Measurements from ENCODE around the gene TRAF2.

DNA sequence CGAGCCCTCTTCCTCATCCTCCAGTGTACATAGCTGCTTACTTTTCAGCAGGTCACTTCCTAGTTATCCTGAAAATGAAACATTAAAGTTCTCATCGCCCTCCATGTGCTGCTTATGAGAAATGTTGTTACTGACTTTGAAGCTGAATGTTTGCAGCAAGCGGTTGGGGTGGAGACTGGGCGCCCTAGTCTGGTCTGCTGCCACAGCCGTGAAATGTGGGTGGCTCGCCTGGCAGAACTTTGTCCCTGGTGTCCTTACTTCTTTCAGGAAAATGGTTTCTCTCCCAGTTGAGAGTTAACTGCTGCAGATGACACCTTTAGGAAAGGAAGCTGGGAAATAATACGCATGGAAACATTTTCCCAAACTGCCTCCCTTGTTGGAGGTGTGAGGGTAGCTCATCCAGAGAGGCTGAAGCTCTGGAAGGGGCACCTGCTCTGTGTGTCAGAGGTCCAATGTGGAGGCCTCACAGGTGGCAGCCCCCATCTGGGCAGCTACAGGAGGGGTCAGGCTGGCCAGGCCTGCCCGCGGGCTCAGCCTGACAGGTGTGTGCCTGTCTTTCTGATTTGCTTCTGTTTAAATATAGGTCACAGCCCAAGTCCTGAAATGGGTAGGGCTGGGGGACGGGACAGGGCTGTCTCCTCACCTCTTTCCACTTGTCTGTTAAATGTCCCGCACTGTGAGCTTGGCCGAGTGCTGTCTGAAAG lies 24.0 kb downstream of the TRAF2 start:
- TF ChIP-seq, protein P1, sequence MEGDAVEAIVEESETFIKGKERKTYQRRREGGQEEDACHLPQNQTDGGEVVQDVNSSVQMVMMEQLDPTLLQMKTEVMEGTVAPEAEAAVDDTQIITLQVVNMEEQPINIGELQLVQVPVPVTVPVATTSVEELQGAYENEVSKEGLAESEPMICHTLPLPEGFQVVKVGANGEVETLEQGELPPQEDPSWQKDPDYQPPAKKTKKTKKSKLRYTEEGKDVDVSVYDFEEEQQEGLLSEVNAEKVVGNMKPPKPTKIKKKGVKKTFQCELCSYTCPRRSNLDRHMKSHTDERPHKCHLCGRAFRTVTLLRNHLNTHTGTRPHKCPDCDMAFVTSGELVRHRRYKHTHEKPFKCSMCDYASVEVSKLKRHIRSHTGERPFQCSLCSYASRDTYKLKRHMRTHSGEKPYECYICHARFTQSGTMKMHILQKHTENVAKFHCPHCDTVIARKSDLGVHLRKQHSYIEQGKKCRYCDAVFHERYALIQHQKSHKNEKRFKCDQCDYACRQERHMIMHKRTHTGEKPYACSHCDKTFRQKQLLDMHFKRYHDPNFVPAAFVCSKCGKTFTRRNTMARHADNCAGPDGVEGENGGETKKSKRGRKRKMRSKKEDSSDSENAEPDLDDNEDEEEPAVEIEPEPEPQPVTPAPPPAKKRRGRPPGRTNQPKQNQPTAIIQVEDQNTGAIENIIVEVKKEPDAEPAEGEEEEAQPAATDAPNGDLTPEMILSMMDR (IDR thresholded peaks at IDR 0.05) = no peak
- TF ChIP-seq EZH2 (IDR thresholded peaks at IDR 0.05; ENCODE audit: borderline replicate concordance, insufficient read depth, low read depth, low read length, poor library complexity, severe bottlenecking) = no peak
